HepG2 (cell line): ENCODE measurements around the gene SIRT7. TPM values are rescaled to one million over a fixed set of nuclear protein-coding genes. Genes with fewer than 3 reads are reported as not detected.

Experiments used
- ATF1 ChIP-seq: IDR thresholded peaks from 2 replicates; pipeline ENCODE4 v1.6.1; 2016; ENCODE audit warnings: mild to moderate bottlenecking, control low read depth
- GABPB1 ChIP-seq: IDR thresholded peaks from 2 replicates; pipeline ENCODE4 v1.6.1; 2016; ENCODE audit warnings: mild to moderate bottlenecking, missing genetic modification reagents, moderate library complexity, missing compliant biosample characterization
- HES4 ChIP-seq: sonication (generic); formaldehyde crosslinking; IDR thresholded peaks from 2 replicates; pipeline ENCODE4 v1.9.0; 2021; ENCODE audit warnings: mild to moderate bottlenecking, missing genetic modification reagents, borderline replicate concordance
- IKZF4 ChIP-seq: sonication (generic); formaldehyde crosslinking; IDR thresholded peaks from 2 replicates; pipeline ENCODE4 v1.5.1; 2020; ENCODE audit warnings: borderline replicate concordance, mild to moderate bottlenecking, low read depth, missing genetic modification reagents; ENCODE audit errors: not compliant biosample characterization
- MAF1 ChIP-seq: sonication (generic); formaldehyde crosslinking; IDR thresholded peaks from 2 replicates; pipeline ENCODE4 v1.5.0; 2020; ENCODE audit warnings: missing genetic modification reagents, borderline replicate concordance
- POLR2G ChIP-seq: fragments of 200-400 bp; formaldehyde crosslinking; IDR thresholded peaks from 2 replicates; pipeline ENCODE4 v1.6.1; 2018; ENCODE audit warnings: mild to moderate bottlenecking, low read depth, low read length, moderate library complexity
- RARA ChIP-seq: IDR thresholded peaks from 2 replicates; pipeline ENCODE4 v1.6.1; 2016; ENCODE audit warnings: missing genetic modification reagents, missing compliant biosample characterization
- REST ChIP-seq, 2 experiments: IDR thresholded peaks; 2 replicates each; pipeline ENCODE4 v1.6.1; 2011 to 2012; ENCODE audit warnings: low read length in 2 of 2, borderline replicate concordance in 1 of 2, low read depth in 1 of 2, mild to moderate bottlenecking in 1 of 2, moderate library complexity in 1 of 2
- SMARCE1 ChIP-seq: fragments of 450-650 bp; IDR thresholded peaks from 2 replicates; pipeline ENCODE4 v1.6.1; 2017; ENCODE audit warnings: borderline replicate concordance
- TMF1 ChIP-seq: sonication (generic); formaldehyde crosslinking; IDR thresholded peaks from 2 replicates; pipeline ENCODE4 v1.8.1; 2022; ENCODE audit warnings: low read depth, missing genetic modification reagents
- UBTF ChIP-seq: sonication (generic); formaldehyde crosslinking; IDR thresholded peaks from 2 replicates; pipeline ENCODE4 v1.4.0; 2020; ENCODE audit warnings: mild to moderate bottlenecking, missing genetic modification reagents
- USF2 ChIP-seq, 2 experiments: sonication (generic) in 1 of 2; formaldehyde crosslinking in 1 of 2; IDR thresholded peaks; 2 replicates each; pipeline versions ENCODE4 v1.5.1 to v1.6.1; 2011 to 2020; ENCODE audit warnings: borderline replicate concordance in 1 of 2, low read depth in 1 of 2, low read length in 1 of 2, mild to moderate bottlenecking in 1 of 2, missing genetic modification reagents in 1 of 2, moderate library complexity in 1 of 2
- ZBTB2 ChIP-seq: sonication (generic); formaldehyde crosslinking; IDR thresholded peaks from 2 replicates; pipeline ENCODE4 v1.8.0; 2022; ENCODE audit warnings: low read depth, missing genetic modification reagents
- ZGPAT ChIP-seq: IDR thresholded peaks from 2 replicates; pipeline ENCODE4 v1.6.1; 2016; ENCODE audit warnings: mild to moderate bottlenecking
- ZNF282 ChIP-seq: fragments of 450-650 bp; IDR thresholded peaks from 2 replicates; pipeline ENCODE4 v1.6.1; 2018; ENCODE audit not compliant: partially characterized antibody
- ZNF639 ChIP-seq: conservative IDR thresholded peaks from 2 replicates; pipeline ENCODE4 v1.6.1; 2018; ENCODE audit warnings: missing genetic modification reagents
- polyA plus RNA-seq, 8 experiments: library from polyadenylated mRNA; depleted of rRNA in 3 of 8; stranded (reverse) in 7 of 8; unstranded in 1 of 8; fragments of >200 nt; fragmentation: Illumina TruSeq in 4 of 8; extraction: Trizol in 4 of 8; gene quantifications; 2 replicates each; pipeline versions ENCODE4 v1.2.1 to v1.2.3, GENCODE V29; 2011 to 2016; ENCODE audit warnings: low read depth in 4 of 8, missing spikeins in 1 of 8, mixed read lengths in 1 of 8; ENCODE audit not compliant: insufficient read depth in 1 of 8
- total RNA-seq, 5 experiments: library from RNA; depleted of rRNA; stranded (reverse); fragments of >200 nt; fragmentation: Illumina TruSeq; extraction: Trizol; gene quantifications; 2 replicates each; pipeline ENCODE4 v1.2.3, GENCODE V29; 2016; ENCODE audit warnings: low read depth in 1 of 5

Gene SIRT7
- total and polyA plus RNA-seq, 2 of the 13 experiments (the other 11 are each of a cell fraction or from before 2014, with no cell fraction given): 8.3 to 24.8 TPM

- TF ChIP-seq ZNF282 (no peak), RARA (CRISPR knock-in tag) (no peak), SMARCE1 (no peak), USF2 (IDR thresholded peaks at IDR 0.05; ENCODE audit: low read depth, low read length) (0 out of 2 replicates have a peak, but pooled peaks have one; percentile 0), USF2 (CRISPR knock-in tag; IDR thresholded peaks at IDR 0.05; ENCODE audit: borderline replicate concordance) (no peak), ATF1 (CRISPR knock-in tag) (no peak), TMF1 (CRISPR knock-in tag) (peak; percentile 36; the same call in 1 of the 2 replicates), MAF1 (CRISPR knock-in tag) (0 out of 2 replicates have a peak, but pooled peaks have one; percentile 14), REST (IDR thresholded peaks at IDR 0.05; ENCODE audit: borderline replicate concordance in 1 of 2, low read depth in 1 of 2, low read length in 2 of 2) (no peak; a peak in 1 of 4 replicates), ZNF639 (no peak; the same call in 1 of the 2 replicates), IKZF4 (CRISPR knock-in tag) (no peak), GABPB1 (CRISPR knock-in tag) (peak; percentile 63), UBTF (CRISPR knock-in tag) (no peak; the same call in 1 of the 2 replicates), HES4 (CRISPR knock-in tag) (peak; percentile 75; the same call in 1 of the 2 replicates), ZGPAT (peak; percentile 7; the same call in 1 of the 2 replicates), ZBTB2 (CRISPR knock-in tag) (no peak; the same call in 1 of the 2 replicates), POLR2G (no peak)
Observed at GRCh38 chr17:81910840-81911276, 7.1 kb downstream of the SIRT7 start (continued).
